Measurements from ENCODE around the gene KRT73.

The KRT73 gene

DNA sequence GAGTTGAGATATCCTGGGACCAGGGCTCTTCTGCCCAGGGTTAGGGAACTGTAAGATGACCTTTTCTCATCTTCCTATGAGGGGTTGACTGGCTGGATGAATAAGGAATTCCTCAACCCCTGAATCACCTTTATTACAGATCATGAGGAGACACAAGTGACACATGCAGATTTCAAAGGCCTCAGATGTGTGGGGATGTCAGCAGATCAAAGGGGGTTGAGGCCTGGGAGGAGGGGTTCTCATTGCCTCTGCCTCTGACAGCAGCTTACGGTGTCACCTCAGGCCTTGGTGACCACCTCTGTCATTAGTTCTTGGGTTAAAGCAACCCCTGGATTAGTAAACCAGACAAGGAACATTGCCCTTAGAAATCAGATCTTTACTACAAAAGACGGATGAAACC is 15.0 kb downstream of the KRT73 start:
- in situ Hi-C loops (cut with HindIII; ENCODE audit: low sequenced_read_pairs): no loop called here

DNA sequence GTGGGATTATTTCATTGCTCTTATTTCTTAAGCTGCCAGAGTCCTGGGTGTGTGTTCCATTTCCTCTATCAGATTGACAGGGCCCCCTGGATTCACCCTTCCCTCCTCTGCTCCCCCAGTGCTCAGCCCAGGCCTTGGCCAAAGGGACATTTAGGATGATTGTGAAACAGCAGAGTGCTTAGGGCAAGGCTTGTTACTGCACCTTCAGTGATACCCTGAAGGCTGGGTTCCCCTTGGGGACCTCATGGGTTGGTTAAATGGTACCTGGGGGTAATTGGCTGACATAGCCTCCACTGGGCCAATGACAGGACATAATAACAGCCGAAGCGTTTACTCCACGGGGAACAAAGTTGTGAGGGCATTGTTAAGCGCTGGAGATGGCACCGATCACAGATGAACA is 15.8 kb downstream of the KRT73 start:
- in situ Hi-C loops (cut with HindIII; ENCODE audit: low sequenced_read_pairs): no loop called here

DNA sequence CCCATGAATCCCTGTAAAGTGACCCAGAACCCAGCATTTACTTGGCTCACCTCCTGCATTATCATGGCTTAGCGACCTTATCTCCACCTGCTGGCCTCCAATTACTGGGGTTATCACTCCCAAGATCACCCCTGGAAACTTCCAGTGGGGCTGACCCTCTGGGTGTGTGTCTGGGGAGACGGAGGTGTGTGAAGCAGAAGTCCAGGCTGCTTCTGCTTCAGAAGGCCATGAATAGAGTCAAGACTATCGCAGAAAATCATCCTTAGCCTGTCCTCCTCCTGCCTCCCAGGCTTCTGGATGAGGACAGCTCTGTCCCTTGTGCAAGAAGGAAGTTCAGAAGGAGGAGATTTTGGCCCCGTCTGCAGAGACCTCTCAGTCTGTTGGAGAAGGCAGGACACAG is 16.7 kb downstream of the KRT73 start:
- in situ Hi-C loops (cut with HindIII; ENCODE audit: low sequenced_read_pairs): no loop called here

DNA sequence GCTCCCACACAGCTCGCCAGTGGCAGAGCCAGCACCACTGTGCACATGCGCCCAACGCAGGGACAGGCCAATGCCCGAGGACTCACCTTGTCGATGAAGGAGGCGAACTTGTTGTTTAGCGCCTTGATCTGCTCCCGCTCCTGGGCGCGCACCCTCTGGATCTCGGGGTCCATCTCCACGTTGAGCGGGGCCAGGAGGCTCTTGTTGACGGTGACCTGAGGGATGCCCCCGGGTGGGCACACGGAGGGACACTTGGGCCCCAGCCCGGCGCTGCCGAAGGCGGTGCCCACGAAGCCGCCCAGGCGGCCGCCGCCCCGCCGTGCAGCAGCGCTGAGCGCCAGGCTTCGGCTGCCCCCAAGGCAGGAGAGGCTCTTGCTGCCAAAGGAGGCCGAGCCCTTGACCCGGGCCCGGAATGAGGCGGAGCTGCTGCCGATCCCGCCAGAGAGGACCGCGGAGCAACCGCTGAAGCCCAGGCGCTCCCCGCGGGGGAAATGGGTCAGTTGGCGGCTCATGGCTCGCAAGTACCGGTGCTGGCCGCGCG is 17.3 kb downstream of the KRT73 start, which contains the start of gene KRT72:
TSS of gene KRT72 (minus strand) at position 523 of the 541 bp plus-strand sequence. CDS start at position 512, 11 bp downstream.
- in situ Hi-C loops (cut with HindIII; ENCODE audit: low sequenced_read_pairs): no loop called here

DNA sequence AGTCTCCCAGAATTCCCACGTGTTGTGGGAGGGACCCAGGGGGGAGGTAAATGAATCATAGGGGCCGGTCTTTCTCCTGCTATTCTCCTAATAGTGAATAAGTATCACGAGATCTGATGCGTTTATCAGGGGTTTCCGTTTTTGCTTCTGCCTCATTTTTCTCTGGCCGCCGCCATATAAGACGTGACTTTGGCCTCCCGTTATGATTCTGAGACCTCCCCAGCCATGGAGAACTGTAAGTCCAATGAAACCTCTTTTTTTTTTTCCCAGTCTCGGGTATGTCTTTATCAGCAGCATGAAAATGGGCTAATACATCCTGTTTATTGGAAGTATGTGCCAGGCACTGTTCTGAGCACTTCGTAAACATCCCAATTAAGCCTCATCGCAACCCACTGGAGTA is 17.9 kb downstream of the KRT73 start:
- in situ Hi-C loops (cut with HindIII; ENCODE audit: low sequenced_read_pairs): no loop called here

DNA sequence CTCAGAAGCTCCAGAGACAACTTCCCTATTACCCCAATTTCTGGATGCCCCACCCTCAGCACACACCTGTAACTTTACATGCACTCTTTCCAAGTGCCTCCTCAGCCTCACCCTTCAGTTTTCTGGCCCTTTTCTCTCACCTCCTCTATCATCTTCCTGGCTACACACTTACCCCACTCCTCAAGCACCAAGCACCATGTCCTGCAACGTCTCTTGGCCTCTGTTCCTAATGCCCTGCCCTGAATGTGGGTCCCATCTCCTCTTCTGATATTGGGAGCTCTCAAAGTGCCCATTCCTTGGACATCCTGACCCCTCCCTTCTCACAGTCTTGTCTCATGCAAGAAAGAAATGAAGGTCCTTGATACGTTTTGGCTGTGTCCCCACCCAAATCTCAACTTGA is 18.3 kb downstream of the KRT73 start:
- in situ Hi-C loops (cut with HindIII; ENCODE audit: low sequenced_read_pairs): no loop called here

DNA sequence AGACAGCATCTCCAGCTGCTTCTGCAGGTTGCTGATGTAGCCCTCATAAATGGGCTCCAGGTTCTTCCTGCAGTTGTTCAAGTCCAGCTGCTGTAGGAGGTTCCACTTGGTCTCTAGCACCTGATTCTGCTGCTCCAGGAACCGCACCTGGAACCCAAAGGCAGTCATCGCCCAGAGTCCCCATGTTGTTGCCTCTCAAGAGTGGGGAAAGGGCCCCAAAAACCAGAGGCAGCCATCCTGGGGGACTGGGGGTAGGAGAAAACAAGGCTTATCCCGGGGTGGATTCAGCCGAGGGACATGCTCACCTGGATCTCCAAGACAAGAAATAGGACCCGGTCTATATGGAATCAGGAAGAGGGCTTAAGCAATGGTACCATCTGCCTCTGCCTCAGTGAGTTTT is 19.4 kb downstream of the KRT73 start:
- in situ Hi-C loops (cut with HindIII; ENCODE audit: low sequenced_read_pairs): loop anchor here (25.0 kb wide), 2 partner anchors 263 to 388 kb away; no protein-coding TSS in a partner anchor

DNA sequence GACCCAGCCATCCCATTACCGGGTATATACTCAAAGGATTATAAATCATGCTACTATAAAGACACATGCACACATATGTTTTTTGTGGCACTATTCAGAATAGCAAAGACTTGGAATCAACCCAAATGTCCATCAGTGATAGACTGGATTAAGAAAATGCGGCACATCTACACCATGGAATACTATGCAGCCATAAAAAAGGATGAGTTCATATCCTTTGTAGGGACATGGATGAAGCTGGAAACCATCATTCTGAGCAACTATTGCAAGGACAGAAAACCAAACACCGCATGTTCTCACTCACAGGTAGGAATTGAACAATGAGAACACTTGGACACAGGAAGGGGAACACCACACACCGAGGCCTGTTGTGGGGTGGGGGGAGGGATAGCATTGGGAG is 24.1 kb downstream of the KRT73 start:
- in situ Hi-C loops (cut with HindIII; ENCODE audit: low sequenced_read_pairs): loop anchor here (25.0 kb wide), 2 partner anchors 268 to 393 kb away; no protein-coding TSS in a partner anchor

DNA sequence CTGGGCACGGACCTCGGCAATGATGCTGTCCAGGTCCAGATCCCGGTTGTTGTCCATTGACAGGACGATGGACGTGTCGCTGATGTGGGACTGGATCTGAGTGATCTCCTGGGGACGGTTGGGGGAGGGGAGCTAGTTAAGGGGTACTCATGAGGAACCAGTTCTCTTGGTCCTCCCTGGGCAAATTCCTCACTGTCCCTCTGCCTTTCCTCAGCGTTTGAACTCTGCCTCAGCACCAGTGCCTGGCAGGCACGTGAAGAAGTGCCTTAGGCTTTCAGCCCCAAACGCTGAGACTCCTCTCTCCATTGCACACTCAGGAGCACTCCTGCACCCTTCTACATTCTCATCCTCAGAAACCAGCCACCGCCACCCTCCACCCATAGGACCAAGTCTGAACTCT is 26.8 kb downstream of the KRT73 start:
- in situ Hi-C loops (cut with HindIII; ENCODE audit: low sequenced_read_pairs): loop anchor here (25.0 kb wide), 2 partner anchors 271 to 396 kb away; no protein-coding TSS in a partner anchor

DNA sequence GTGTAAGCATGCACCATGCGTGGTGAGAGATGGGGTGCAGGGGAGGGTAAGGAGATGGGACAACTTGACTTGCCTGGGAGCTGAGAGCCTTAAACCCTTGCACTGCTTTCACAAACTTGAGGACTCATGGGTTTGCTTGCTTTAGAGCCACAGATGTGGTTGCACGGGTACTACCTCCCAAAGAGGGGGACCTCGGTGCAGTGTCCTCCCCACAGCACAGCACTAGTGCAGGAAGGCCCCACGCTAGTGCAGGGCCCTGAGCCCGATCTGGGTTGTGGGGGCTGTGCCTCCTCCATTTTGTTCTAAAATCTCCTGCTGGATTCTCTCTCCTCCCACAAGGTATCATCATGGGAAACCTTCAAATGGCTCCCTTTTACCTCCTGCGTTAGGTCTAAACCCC is 28.3 kb downstream of the KRT73 start:
- in situ Hi-C loops (cut with HindIII; ENCODE audit: low sequenced_read_pairs): loop anchor here (25.0 kb wide), 2 partner anchors 272 to 397 kb away; no protein-coding TSS in a partner anchor

DNA sequence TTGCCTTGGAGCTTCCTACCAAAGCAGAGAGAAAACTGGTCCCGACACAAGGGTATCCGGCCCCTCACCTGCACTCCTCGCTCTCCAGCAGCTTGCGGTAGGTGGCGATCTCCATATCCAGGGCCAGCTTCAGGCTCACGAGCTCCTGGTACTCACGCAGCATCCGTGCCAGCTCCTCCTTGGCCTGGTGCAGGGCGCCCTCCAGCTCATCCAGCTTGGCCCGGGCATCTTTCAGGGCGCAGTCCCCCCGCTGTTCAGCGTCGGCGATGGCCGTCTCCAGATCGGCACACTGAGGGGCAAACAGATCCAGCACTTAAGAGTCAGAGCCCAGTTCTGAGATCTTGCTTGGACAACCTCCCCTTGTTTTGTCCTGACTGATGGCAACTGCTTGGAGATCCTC is 30.8 kb downstream of the KRT73 start:
- in situ Hi-C loops (cut with HindIII; ENCODE audit: low sequenced_read_pairs): loop anchor here (25.0 kb wide), 2 partner anchors 275 to 400 kb away; no protein-coding TSS in a partner anchor

DNA sequence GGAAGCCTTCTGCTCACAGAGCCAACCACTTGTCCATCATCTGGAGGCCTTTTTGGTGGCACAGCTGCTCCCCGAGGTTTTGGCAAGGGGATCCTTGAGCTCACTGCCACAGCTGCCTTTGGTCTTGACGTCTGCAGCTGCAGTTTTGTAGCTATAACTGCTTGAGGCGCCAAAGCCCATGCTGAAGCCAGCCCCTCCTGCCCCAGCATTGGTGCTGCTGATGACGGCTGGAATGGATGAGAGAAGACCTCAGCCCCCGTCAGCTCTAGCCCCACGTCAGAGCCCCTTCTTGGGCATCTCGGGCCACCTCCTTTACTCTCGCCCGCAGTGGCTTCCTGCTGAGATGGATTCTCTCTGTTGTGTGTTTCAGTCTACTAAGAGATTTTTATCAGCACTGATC is 32.4 kb downstream of the KRT73 start:
- in situ Hi-C loops (cut with HindIII; ENCODE audit: low sequenced_read_pairs): loop anchor here (25.0 kb wide), 2 partner anchors 276 to 401 kb away; no protein-coding TSS in a partner anchor

DNA sequence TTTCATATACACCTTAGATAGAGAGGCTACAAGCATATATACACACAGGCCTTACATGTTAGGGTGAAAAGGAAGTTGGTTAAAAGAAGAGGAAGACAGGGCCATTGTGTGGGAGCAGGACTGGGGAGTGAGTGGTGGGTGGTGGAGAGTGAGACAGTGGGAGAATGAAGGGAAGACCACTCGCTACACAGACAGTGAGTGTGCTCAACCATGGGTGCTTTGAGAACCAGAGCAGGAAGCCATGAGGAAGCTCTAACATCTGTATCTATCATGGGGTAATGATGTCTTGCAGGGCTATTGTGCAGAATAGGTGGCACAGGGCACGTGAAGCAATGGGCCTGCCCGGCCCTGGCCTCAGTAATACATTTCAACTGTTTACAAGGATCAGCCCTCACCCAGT is 33.3 kb downstream of the KRT73 start:
- in situ Hi-C loops (cut with HindIII; ENCODE audit: low sequenced_read_pairs): loop anchor here (25.0 kb wide), 2 partner anchors 277 to 402 kb away; no protein-coding TSS in a partner anchor

DNA sequence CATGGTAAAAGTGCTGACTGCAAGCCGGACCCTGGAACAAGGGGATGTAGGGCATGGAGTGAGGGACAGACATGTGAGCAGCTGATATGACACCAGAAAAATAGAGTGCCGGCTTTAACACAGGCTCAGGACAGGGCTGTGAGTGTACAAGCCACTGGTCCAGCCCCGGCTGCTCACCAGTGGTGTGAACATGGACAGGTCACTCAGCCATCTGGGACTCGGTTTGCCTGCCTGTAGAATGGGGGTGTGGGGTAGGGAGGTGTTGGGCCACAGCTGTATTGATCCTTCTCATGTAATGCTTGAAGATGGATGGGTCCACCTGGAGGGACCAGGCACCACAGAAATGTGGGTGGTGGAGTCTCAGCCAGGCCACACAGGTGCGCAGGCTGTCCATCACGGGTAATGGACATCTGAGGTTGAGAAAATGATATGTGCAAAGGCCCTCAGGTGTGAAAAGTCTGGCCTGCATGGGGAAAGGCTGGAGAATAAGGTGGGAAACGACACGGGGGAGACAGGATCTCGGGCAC is 34.1 kb downstream of the KRT73 start:
- in situ Hi-C loops (cut with HindIII; ENCODE audit: low sequenced_read_pairs): loop anchor here (25.0 kb wide), 2 partner anchors 278 to 403 kb away; no protein-coding TSS in a partner anchor

DNA sequence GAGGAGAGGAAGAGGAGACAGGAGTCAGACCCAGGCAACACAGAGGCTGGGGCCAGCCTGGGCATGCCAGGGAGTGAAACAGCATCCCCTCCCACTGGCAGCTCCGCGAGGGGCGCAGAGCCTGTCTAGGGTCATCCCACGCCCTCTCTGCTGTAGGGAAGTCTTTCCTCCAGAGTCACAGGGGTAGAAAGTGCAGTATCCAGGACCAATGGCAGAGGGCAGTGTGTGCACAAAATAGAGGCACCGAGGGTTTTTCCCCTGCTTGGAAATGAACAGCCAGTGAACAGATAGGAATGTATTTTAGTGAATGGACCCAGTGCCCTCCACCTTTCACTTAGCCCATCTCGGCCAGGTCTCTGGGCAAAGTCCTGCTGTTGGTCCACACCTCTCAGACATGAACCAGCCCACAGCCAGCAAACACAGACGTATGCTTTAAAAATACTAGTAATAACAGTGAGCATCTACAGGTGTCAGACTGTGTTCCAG is 35.3 kb downstream of the KRT73 start:
- in situ Hi-C loops (cut with HindIII; ENCODE audit: low sequenced_read_pairs): loop anchor here (25.0 kb wide), 2 partner anchors 279 to 404 kb away; no protein-coding TSS in a partner anchor

DNA sequence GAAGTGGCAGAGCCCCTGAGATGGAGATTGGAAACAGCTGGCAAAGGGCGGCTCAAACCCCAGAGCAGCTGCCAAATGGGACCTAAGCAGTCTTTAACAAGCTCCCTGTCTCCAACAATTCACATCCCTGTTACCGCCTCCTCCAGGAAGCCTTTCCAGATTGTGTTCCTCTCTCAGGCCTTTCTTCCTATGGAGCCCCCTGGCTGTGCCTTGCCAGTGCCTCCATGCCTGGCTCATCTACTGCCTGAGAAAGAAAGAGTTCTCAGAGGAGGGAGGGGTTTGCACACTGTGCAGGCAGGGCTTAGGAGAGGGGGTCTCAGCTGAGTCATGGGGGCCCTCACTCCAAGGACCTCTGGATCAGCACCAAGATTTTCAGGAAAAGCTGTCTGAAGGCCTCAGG is 35.9 kb downstream of the KRT73 start:
- in situ Hi-C loops (cut with HindIII; ENCODE audit: low sequenced_read_pairs): loop anchor here (25.0 kb wide), 2 partner anchors 280 to 405 kb away; no protein-coding TSS in a partner anchor

DNA sequence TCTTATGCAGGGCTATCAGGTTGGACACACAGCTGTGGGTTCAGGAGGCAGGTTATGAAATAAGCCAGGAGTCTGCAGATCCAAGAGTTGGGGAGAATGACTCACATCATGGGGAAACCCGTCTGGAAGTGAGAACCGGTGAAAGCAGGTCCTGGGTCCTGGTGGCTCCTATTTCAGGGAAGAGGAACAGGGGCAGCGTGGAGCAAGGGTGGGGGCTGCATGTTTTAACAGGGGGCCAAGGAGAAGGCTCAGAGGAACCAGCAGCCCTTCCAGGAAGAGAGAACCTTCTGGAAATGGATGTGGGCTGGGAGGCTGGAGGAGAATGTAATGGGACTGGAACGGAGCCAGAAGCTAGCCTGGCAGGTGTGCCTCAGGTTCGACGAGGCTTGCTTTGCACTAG is 36.9 kb downstream of the KRT73 start:
- in situ Hi-C loops (cut with HindIII; ENCODE audit: low sequenced_read_pairs): loop anchor here (25.0 kb wide), 2 partner anchors 281 to 406 kb away; no protein-coding TSS in a partner anchor

DNA sequence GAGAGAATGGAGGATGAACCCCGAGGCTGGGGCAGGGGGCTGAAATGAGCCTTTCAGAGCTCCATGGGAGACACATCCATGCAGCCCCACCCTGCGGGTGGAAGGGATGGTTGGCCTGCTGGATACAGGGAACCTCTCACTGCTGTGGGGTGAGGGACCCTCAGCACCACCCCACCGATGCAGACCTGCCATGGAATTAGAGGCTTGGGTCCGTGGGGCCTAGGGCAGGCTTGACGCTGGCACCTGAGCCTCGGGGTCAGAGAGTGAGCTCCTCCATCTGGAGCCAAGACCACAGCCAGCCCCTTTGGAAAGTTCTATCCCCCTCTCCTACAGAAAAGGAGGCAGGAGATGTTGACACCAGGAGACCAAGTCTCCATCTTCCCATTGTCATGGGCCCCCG is 37.3 kb downstream of the KRT73 start:
- in situ Hi-C loops (cut with HindIII; ENCODE audit: low sequenced_read_pairs): loop anchor here (25.0 kb wide), 2 partner anchors 281 to 406 kb away; no protein-coding TSS in a partner anchor

DNA sequence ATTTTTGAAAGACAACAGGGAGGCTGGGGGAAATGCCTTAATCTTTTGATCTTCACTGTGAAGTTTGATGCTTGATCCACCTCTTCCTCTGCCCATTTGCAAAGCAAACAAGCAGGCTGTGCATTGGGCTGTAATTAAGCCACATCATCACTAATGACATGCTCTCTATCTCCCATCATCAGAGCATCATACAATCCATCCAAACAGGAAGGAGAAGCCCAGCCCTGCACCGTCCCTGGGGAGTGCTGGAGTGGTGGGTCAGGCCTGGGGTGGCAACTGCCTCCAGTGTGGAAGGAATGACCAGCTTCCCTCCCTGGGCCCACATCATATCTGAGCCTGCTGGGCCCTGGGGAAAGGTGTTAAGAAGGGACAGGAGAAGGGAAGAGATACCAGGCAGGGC is 37.9 kb downstream of the KRT73 start:
- in situ Hi-C loops (cut with HindIII; ENCODE audit: low sequenced_read_pairs): loop anchor here (25.0 kb wide), 2 partner anchors 282 to 407 kb away; no protein-coding TSS in a partner anchor

DNA sequence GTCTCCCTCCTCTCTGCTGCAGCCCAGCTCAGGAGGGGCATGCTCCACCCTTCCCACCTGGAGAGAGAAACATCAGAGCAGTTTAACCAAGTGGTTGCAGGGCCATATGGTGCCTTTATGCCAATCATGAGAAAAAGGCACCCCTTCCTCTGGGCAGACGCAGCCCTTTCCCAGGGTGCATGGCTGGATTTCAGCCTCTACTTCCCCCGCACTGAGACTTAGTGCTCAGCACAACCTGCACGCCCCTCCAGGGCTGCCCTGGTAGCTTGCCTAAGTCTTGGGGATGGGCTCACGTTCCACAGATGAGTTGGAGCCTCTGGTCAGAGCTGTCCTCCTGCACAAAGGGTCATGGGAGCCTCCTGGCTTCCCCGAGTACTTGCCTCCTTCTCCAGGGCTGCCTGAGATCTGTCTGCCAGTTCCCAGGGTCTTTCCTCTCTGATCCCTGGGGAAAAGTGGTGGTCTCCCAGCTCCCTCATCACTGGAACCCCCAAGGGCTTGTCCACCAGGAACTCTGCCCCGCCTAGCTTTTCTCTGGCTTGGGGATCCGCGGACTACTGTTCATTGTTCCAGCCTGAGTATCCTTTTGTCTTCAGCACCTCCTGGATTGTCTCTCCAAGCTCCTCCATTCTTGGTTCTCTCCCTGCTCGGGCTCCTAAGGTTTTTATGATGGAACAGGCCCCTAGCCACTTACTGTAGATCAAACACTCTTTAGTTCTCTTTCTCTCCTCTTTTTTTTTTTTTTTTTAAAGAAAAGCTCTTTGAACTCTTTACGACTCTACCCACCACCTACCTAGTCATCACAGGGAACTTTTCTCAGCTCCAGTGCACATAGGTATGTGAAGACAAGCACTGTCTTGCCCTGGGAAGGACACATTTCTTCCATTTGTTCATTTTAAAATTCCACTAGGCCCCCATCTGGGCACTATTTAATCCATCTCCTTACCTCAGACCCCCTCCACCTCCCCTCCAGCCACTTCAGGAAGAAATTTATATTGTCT is 38.6 kb downstream of the KRT73 start:
- in situ Hi-C loops (cut with HindIII; ENCODE audit: low sequenced_read_pairs): loop anchor here (25.0 kb wide), 2 partner anchors 283 to 408 kb away; no protein-coding TSS in a partner anchor

DNA sequence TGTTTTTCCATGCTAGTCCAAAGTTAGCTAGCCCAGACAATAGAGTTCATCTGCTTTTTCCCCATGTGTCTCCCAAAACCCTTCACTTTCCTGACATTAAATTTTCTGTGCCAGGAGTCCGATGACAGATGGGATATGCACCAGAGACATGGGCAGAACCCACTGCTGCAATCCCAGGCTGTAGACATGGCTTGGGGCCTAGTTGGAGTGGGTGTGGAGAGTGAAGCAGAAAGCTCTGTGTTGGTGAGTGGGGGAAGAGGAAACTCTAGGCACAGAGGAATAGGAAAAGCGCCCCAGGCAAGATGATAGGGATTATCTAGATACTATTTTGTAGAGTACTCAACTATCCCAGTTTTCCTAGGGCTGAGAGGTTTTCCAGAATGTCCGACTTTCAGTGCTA is 39.9 kb downstream of the KRT73 start:
- in situ Hi-C loops (cut with HindIII; ENCODE audit: low sequenced_read_pairs): loop anchor here (25.0 kb wide), 2 partner anchors 284 to 409 kb away; no protein-coding TSS in a partner anchor
